Left kidney (tissue), 2 donors: Measurements from ENCODE around the gene CH25H. TPM values are rescaled to one million over a fixed set of nuclear protein-coding genes. Genes with fewer than 3 reads are reported as not detected.

Experiments
- DNase-seq: peaks from one replicate; pipeline ENCODE4 v3.0.0-alpha.2; 2013
- polyA plus RNA-seq: library from polyadenylated mRNA; unstranded; fragments of 120-200 nt; gene quantifications from one replicate; pipeline ENCODE4 v1.2.1, GENCODE V29; 2013; ENCODE audit not compliant: insufficient read length

CH25H gene
- polyA plus RNA-seq, 1 donor = not detected

GRCh38 chr10:89233033-89233432, 25.9 kb upstream of the CH25H start:
- DNase-seq = no peak

GRCh38 chr10:89228962-89229361, 21.8 kb upstream of the CH25H start:
- DNase-seq = no peak

DNA sequence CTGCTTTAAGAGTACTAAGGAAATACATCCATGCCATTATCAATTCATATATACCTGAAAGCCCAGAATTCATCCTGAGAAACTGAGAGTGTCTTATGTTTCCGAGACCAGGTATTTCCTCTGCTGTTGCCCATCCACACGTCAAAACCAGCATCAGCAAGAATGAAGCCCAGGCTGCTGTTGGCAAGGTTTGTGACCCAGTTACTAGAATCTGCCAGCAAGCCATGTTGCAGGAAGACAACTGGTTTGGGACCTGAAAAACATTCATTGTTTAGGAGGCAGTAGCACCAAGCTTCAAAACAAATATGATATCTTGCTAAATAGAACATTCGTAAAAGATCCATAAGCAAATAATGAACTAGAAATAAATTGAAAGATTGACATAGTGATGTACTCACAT, 21.0 kb upstream of the CH25H start:
- no peak for DNase-seq

DNA sequence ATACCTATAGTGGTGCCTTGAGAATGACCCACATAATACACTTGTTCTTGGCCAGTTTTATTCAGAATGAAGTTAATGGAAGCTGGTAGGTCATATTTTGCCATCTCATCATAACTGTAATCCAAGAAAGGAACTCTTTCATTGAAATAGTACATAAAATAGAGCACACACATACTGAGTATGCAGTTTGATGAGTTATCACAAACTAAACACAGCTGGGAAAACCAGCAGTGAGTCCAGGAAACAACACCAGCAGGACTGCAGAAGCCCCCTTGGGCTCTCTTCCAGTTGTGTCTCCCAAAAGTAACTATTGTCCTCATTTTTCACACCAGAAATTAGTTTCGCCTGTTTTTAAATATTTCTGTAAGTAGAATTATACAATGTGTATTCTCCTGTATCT, 19.8 kb upstream of the CH25H start:
- DNase-seq = no peak

GRCh38 chr10:89224739-89225443, 17.8 kb upstream of the CH25H start:
- no peak for DNase-seq

DNA sequence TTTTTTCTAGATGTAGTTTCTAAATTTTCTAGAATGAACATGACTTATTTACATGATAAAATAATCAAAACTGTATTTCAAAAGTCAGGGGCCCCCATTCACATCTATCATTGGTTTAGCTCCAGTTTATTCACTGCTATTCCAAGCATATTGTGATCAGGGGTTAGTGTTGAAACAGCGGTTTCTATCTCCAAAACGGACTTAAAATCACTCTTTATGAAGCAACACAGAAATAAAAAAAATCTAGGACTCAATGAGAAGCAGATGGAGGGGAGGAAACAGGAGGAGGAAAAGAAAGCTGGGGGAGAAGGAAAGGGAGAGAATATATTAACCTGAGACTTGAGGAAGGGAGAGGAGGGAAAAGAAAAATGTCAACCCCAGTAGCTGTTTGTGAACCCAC, 14.8 kb upstream of the CH25H start:
- no peak for DNase-seq

- no peak for DNase-seq
These were observed 12.5 kb upstream of the CH25H start for GRCh38 chr10:89219513-89220218.

DNA sequence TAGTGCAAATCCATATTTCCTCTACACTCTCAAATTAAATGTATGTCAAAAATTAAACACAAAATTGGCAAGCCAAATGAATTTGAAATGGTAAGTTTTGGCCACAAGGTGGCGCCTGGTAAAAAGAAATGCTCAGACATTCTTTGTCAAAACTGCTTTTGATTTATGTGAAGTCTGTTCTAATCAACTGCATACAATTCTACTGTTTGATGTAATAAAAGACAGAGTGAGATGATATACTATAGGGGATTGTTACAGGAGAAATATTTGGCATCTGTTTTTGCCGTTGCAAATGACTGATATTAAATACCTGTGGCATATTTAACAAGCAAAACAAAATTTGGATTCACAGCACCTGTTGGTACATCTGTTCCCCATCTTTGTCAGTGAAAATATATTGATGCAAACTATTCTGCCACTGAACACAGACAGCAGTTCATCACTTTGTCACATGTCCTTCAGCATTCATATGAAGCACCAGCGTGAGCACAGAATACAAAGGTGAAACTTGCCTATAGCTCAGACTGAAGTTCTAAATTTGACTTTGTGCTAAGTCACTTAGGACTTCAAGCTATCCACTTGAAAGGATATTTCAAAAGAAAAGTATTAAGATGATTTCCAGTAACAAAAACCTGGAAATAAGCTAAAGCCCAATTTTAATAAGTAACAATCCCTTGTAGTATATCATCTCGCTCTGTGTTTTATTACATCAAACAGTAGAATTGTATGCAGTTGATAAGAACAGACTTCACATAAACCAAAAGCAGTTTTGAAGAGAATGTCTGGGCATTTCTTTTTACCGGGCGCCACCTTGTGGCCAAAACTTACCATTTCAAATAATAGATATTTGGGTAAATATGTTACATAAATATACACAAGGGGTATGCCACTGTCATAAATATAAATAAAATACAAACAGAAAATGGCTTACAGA, 10.2 kb upstream of the CH25H start:
- peak; percentile 65 for DNase-seq

- no peak for DNase-seq
These were observed 8.9 kb upstream of the CH25H start for GRCh38 chr10:89216056-89216455.

GRCh38 chr10:89215511-89215910, 8.4 kb upstream of the CH25H start:
- no peak for DNase-seq

DNA sequence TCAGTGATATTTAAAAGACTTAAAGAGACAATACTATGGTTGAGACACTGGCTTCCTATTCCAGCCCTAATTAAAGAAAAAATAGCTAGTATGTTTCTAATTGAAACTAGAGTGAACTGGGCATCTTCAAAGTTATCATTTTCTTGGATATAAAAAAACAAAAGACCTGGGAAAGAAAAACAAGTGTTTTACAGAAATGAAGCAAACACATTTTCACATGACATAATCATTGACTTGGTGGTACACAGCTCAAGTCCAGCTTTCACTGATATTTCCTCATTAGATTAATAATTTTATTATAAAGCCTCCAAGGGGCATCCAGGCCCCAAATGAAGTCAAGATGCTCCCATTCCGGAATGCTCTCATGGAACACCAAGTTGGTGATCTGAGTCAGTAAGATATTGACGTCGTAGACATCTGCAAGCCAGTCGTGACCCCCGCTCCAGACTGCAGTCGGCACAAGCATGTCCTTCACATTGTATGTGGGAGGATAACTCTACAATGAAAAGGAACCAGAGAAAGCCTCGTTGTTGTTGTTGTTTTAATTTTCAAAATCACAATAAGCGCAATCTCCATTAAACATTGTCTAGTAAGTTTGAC, 7.5 kb upstream of the CH25H start:
- no peak for DNase-seq

GRCh38 chr10:89213191-89213808, 6.2 kb upstream of the CH25H start:
- peak; percentile 55 for DNase-seq

DNA sequence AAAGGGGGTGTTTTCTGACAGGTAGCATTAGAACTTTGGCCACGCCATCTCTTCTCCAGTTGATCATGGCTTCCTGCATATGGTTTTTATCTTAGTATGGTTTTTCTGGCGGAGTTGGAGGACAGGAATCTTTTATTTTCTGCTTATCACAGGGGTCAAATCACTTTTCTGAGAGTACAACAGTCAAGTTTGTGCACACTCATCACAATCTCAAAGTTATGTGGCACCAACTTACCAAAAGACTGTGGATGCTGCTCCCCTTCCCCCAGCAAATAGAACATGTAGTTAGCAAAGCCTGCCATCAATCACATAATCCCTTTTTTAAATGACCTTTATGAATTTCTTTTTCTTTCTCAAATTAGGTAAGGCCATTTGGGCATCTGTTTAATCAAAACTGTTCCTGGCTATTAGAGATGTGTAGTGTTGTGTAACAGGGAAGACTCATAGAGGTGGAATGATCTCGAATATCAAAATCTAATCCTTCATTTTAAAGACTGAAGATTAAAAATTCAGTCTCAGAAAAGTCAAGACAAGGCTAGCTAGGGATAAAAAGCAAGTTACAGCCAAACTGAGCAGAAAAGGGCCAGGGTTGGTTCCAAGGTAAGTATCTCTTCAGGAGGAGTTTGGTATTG, 3.8 kb upstream of the CH25H start:
- DNase-seq = no peak

- no peak for DNase-seq
These were observed 2.6 kb upstream of the CH25H start for GRCh38 chr10:89209718-89210117.

GRCh38 chr10:89207801-89208551, 859 bp upstream of the CH25H start:
- DNase-seq = peak; percentile 40

GRCh38 chr10:89206402-89207180, 526 bp downstream of the CH25H start:
- DNase-seq = no peak

- no peak for DNase-seq
These were observed 2.4 kb downstream of the CH25H start for GRCh38 chr10:89204621-89205185.

DNA sequence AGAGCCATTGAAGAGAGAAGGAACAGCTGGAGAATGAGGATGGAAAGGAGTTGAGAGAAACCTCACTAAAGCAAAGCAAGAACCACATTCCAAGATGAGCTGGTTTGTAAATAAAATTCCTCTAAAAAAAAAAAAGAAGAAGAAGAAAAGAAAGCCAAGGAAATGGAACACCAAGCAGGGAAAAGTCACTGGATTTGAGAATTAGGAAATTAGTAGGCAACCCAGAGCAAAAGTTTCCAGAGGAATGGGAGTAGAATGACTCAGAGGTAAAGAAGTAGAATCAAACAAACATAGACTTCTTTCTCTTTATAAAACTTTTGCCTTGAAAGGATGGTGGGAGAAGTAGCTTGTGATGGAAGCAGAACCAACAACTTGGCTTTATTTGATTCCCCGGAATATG, 3.9 kb downstream of the CH25H start:
- DNase-seq = no peak

DNA sequence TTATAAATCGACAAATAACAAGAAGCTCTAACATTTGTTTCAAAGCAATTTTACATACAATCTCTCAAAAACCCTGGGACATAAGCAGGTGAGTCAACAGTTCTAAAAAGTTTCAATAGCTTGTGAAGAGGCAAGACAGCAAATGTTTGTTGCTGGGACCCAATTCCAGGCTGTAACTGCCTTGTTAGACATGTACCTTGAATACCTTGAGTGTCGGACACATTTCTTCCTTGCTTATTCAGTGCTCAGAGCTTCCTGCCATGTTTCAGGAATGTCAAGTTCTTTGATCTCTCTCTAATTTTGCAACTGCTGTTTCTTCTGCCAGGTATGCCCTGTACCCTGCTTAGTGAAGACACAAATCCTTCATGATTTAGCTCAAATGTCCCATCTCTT, 5.1 kb downstream of the CH25H start:
- no peak for DNase-seq
